SK-N-SH treated with all-trans-retinoic acid at 6 μM for 48 hours (cell line): ENCODE results near the gene XRCC3.

Source experiments
- OSR1 ChIP-seq: fragments of 250-450 bp; sonication (Bioruptor Pico); IDR thresholded peaks from 2 replicates; pipeline ENCODE4 v1.8.0; 2022; ENCODE audit warnings: moderate library complexity, mild to moderate bottlenecking, inconsistent platforms
- SNAI2 ChIP-seq: fragments of 250-450 bp; sonication (Bioruptor Pico); IDR thresholded peaks from 2 replicates; pipeline ENCODE4 v1.5.0; 2020; ENCODE audit warnings: mild to moderate bottlenecking, moderate library complexity
- ZFP3 ChIP-seq: fragments of 250-450 bp; sonication (Bioruptor Pico); IDR thresholded peaks from 2 replicates; pipeline ENCODE4 v1.5.0; 2020; ENCODE audit warnings: mild to moderate bottlenecking, moderate library complexity
- ZNF565 ChIP-seq: fragments of 450-650 bp; formaldehyde crosslinking; conservative IDR thresholded peaks from 2 replicates; pipeline ENCODE4 v1.5.0; 2020; ENCODE audit warnings: low read depth, mild to moderate bottlenecking, moderate library complexity

GRCh38 chr14:103753774-103754173 lies 38.5 kb upstream of the XRCC3 start:
- TF ChIP-seq OSR1 (no peak), ZFP3 (no peak), ZNF565 (no peak), SNAI2 (CRISPR knock-in tag) (no peak)
